ENCODE results near the gene NLRC5. TPM values are rescaled to one million over a fixed set of nuclear protein-coding genes. Genes with fewer than 3 reads are reported as not detected.
A peak's percentile ranks its signal among the peaks of the same experiment; 100 is the strongest.

Gene NLRC5
- total RNA-seq, 1 donor from 2014 or later = 114 TPM

- Histone ChIP-seq H3K36me3 (no peaks in the 10 kb centered on the region), H3K4me1 (peaks cover 10% of the 10 kb centered on the region), H3K9me3 (no peaks in the 10 kb centered on the region), H3K27me3 (no peaks in the 10 kb centered on the region), H3K27ac (no peak overlapping the region), H3K4me3 (no peak overlapping the region)
- no peak for DNase-seq (ENCODE audit: extremely low spot score in 2 of 2)
- no peak for TF ChIP-seq POLR2AphosphoS5 (IDR thresholded peaks at IDR 0.05; ENCODE audit: insufficient read depth in 1 of 2, low read depth in 1 of 2)
- no peak for TF ChIP-seq CTCF (IDR thresholded peaks at IDR 0.05)
- no peak for TF ChIP-seq POLR2A (IDR thresholded peaks at IDR 0.05)
- intact Hi-C loops (cut with DNase I) = no loop called here
Measured at GRCh38 chr16:57083485-57084126, 94.2 kb downstream of the NLRC5 start.

GRCh38 chr16:57084257-57084770, 95.0 kb downstream of the NLRC5 start:
- TF ChIP-seq POLR2AphosphoS5 (IDR thresholded peaks at IDR 0.05; ENCODE audit: insufficient read depth in 1 of 2, low read depth in 1 of 2) = peak in 1 of 2 donors; percentile 59
- TF ChIP-seq CTCF (IDR thresholded peaks at IDR 0.05) = peak; percentile 80 to 97 (median 86)
- no peak for TF ChIP-seq POLR2A (IDR thresholded peaks at IDR 0.05)
- DNase-seq (ENCODE audit: extremely low spot score in 2 of 2) = no peak
- H3K27ac ChIP-seq = no peak overlapping the region
- H3K36me3 ChIP-seq = no peaks in the 10 kb centered on the region
- no peak overlapping the region for H3K4me3 ChIP-seq
- intact Hi-C loops (cut with DNase I) = no loop called here
- no peaks in the 10 kb centered on the region for H3K9me3 ChIP-seq
- H3K27me3 ChIP-seq = no peaks in the 10 kb centered on the region
- H3K4me1 ChIP-seq = peaks cover 10% of the 10 kb centered on the region

GRCh38 chr16:57084996-57085395, 95.6 kb downstream of the NLRC5 start:
- H3K27me3 ChIP-seq = no peaks in the 10 kb centered on the region
- no peak overlapping the region for H3K27ac ChIP-seq
- no peaks in the 10 kb centered on the region for H3K36me3 ChIP-seq
- H3K4me1 ChIP-seq = peaks cover 10% of the 10 kb centered on the region
- no peaks in the 10 kb centered on the region for H3K9me3 ChIP-seq
- intact Hi-C loops (cut with DNase I) = no loop called here
- TF ChIP-seq POLR2AphosphoS5 (IDR thresholded peaks at IDR 0.05; ENCODE audit: insufficient read depth in 1 of 2, low read depth in 1 of 2) = no peak
- no peak for TF ChIP-seq CTCF (IDR thresholded peaks at IDR 0.05)
- no peak for TF ChIP-seq POLR2A (IDR thresholded peaks at IDR 0.05)
- no peak for DNase-seq (ENCODE audit: extremely low spot score in 2 of 2)
- H3K4me3 ChIP-seq = no peak overlapping the region

- no peak for TF ChIP-seq POLR2A (IDR thresholded peaks at IDR 0.05)
- no peak for TF ChIP-seq POLR2AphosphoS5 (IDR thresholded peaks at IDR 0.05; ENCODE audit: insufficient read depth in 1 of 2, low read depth in 1 of 2)
- no peak for TF ChIP-seq CTCF (IDR thresholded peaks at IDR 0.05)
- Histone ChIP-seq H3K36me3 (no peaks in the 10 kb centered on the region), H3K4me1 (peaks cover 19% of the 10 kb centered on the region), H3K27ac (no peak overlapping the region), H3K4me3 (no peak overlapping the region), H3K9me3 (no peaks in the 10 kb centered on the region), H3K27me3 (no peaks in the 10 kb centered on the region)
- intact Hi-C loops (cut with DNase I) = no loop called here
- no peak for DNase-seq (ENCODE audit: extremely low spot score in 2 of 2)
Measured at GRCh38 chr16:57087003-57087402, 97.6 kb downstream of the NLRC5 start.

GRCh38 chr16:57089406-57089805, 100.0 kb downstream of the NLRC5 start:
- TF ChIP-seq CTCF (IDR thresholded peaks at IDR 0.05) (no peak), POLR2AphosphoS5 (IDR thresholded peaks at IDR 0.05; ENCODE audit: insufficient read depth in 1 of 2, low read depth in 1 of 2) (no peak), POLR2A (IDR thresholded peaks at IDR 0.05) (no peak)
- Histone ChIP-seq H3K36me3 (no peaks in the 10 kb centered on the region), H3K4me1 (peaks cover 30% of the 10 kb centered on the region), H3K9me3 (no peaks in the 10 kb centered on the region), H3K4me3 (no peak overlapping the region), H3K27me3 (no peaks in the 10 kb centered on the region), H3K27ac (no peak overlapping the region)
- DNase-seq (ENCODE audit: extremely low spot score in 2 of 2) = no peak
- intact Hi-C loops (cut with DNase I) = no loop called here

Measured in vagina (tissue), 2 donors.